ENCODE measurements around the gene DHRS4.
"Not testable (repeated sequence)": the region's sequence is repeated elsewhere in the genome, so short reads cannot be mapped to it uniquely, and the experiment has no call there.

DHRS4 gene

DNA sequence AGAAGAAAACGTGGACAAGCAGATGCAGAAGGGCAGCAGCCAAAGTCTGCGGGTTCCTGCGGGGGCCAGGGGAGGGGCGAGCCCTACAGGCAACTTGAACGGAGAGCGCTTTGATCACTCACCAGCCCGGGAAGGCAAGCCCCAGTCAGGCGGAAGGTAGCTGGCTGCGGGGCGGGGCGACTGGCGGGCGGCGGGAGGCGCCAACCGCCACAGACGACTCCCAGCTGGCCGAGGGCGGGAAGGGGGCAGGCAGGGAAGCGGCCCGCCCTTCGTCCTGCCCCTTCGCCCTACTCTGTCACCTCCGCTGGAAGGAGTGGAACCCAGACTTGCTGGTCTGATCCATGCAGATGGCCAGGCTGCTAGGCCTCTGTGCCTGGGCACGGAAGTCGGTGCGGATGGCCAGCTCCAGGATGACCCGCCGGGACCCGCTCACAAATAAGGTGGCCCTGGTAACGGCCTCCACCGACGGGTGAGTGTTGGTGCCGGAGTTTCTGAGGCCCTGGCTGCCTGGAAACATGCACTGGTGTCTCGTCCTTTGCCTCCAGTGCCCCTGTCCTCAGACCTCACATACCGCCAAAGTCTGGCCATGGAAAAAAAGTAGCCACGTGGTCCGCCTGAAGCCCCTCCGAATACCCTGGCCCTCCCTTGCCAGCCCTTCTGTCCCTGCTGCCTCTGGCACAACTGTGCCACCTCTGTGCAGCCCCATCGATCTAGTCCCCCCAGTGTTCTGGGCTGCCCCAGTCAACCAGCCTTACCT lies 35.2 kb downstream of the DHRS4 start, which contains the start of gene DHRS4L2:
DHRS4L2 (plus strand) TSS at position 323 of the 757 bp plus-strand sequence; CDS start at position 342, 19 bp downstream.
- DNase-seq, result peak; percentile 80

DNA sequence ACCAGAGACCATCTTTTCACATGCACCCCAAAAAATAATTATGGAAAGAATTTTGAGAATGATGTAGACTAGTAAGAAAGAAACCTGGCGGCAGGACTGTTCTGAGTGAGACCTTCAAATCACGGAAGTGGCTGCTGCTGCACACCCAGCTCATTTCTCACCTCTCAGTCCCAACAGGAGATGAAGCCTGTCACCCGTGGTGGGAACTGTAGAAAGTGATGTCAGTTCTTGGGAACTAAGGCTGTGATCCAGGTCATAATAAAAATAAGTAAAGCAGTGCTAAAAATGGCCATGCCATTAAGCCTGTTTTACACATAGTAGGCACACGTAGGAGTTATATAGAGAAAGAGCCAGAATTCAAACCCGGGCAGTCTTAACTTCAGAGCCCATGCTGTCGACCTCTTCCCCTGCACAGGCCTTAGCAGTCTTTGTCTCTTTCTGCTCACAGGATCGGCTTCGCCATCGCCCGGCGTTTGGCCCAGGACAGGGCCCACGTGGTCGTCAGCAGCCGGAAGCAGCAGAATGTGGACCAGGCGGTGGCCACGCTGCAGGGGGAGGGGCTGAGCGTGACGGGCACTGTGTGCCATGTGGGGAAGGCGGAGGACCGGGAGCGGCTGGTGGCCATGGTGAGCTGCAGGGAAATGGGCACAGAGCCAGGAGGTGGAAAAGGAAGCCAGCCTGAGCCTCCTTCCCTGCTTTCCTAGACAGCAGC lies 36.3 kb downstream of the DHRS4 start:
- peak; percentile 15 for DNase-seq

DNA sequence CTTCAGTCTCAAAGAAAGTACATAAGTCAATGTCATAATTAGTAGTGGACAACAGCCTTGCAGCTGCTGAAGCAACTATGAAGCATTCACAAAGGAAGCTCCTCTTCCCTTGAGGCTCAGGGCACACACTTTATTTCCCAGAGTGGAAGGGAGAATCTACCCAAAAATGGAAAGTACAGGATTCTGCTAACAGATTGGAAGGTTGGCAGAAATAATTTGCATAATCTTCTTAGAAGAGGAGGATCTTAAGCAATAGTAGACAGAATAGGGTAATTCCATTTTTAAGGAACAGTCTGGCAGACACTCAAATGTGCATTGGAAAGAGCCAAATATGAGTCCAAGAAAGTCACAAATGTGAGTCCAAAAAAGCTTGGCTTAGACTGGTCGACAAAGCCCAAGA lies 37.4 kb downstream of the DHRS4 start:
- not testable (repeated sequence) for DNase-seq

DNA sequence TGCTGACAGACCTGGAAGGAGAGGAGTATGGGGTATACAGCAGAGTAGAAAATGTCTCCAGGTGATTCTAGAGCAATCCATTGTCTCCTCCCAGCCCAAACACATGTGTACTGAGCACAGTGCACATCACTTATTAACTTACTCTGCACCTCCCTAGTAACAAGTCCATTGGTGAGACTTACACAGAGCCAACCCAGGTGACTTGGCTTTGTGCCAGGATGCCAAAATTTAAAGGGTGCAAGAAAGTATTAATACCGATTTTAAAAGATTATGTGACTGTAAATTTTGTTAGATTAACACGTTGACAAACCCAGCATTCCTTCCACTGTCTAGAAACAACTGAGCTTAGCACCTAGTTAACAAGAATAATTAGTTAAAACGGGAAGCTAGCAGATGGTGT lies 39.5 kb downstream of the DHRS4 start:
- DNase-seq, result not testable (repeated sequence)

DNA sequence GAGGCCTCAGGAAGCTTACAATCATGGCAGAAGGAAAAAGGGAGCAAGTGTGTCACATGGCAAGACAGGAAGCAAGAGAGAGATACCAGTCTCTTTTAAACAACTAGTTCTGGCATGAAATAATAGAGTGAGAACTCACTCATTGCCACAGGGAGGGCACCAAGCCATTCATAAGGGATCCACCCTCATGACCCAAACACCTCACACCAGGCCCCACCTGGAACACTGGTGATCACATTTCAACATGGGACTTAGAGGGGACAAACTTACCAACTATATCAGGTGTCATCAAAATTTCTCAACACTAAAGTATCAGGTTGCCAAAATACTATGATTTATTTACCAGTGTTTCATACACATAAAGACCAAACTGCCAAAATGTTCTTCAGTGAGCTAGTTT lies 42.4 kb downstream of the DHRS4 start:
- DNase-seq, result not testable (repeated sequence)

DNA sequence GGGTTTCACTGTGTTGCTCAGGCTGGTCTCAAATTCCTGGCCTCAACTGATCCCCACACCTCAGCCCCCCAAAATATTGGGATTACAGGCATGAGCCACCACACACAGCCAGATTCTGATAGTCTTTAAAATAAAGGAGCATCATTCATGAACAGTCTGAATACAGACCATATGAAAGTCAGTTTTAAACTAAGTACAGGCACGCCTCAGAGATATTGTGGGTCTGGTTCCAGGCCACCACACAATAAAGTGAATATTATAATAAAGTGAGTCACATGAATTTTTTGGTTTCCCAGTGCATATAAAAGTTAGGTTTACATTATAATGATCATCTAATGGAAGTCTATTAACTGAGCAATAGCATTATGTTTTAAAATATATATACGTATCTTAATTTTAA lies 43.3 kb downstream of the DHRS4 start:
- not testable (repeated sequence) for DNase-seq

DNA sequence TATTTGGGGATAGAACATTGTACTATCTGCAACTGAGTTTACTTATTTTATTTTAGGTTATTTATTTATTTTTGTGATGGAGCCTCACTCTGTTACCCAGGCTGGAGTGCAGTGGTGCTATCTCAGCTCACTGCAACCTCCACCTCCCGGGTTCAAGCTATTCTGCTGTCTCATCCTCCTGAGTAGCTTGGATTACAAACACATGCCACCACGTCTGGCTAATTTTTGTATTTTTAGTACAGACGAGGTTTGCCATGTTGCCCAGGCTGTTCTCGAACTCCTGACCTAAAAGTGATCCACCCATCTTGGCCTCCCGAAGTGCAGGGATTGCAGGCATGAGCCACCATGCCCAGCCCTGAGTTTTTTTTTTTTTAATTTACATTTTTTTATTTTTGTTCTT lies 46.1 kb downstream of the DHRS4 start:
- not testable (repeated sequence) for DNase-seq

DNA sequence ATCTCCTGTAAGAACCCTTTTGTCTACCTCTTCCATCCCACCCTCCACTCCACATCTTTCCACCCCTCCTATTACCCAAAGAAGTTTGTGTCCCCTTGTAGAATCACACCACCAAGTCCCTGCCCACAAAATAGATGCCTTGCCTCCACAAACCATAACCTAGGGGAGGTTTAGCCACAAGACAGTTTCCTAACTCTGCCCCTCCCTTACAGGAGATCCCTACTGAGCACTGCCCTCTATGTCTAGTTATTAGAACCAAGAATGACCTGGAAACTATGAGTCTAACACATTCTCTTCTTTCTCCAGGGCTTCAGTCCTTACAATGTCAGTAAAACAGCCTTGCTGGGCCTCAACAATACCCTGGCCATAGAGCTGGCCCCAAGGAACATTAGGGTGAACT lies 47.5 kb downstream of the DHRS4 start:
- DNase-seq, result not testable (repeated sequence)

DNA sequence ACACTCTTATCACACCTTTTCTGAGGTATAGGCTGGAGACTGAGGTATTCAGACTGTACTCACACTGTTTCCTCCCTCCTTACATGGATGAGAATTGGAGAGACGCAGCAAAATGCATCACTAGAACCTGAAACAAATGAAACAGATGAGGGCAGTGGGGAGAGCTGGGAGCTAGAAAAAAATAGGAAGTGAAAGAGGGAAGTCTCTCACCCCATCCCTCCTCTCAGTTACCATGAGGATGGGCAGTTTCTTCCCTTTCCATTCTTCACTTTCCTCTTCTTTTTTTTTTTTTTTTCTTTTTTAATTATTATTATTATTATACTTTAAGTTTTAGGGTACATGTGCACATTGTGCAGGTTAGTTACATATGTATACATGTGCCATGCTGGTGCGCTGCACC lies 48.1 kb downstream of the DHRS4 start:
- not testable (repeated sequence) for DNase-seq

DNA sequence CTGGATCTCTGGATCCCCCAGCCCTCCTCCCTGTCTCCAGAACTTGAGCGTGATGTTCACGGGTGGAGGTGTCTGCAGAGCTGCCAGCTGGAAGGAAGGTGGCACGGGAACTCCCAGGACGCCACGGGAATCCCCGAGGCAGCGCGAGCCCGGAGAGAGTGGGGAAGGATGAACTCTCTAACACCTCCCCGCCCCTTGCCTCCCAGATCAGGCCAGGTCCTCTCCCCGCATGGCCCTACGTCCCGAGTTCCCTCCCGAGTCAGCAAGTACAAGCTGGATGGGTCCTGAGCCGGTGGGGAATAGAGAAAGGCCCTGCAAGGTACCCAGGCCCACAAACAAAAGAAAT lies 52.9 kb downstream of the DHRS4 start:
- DNase-seq, result not testable (repeated sequence)

DNA sequence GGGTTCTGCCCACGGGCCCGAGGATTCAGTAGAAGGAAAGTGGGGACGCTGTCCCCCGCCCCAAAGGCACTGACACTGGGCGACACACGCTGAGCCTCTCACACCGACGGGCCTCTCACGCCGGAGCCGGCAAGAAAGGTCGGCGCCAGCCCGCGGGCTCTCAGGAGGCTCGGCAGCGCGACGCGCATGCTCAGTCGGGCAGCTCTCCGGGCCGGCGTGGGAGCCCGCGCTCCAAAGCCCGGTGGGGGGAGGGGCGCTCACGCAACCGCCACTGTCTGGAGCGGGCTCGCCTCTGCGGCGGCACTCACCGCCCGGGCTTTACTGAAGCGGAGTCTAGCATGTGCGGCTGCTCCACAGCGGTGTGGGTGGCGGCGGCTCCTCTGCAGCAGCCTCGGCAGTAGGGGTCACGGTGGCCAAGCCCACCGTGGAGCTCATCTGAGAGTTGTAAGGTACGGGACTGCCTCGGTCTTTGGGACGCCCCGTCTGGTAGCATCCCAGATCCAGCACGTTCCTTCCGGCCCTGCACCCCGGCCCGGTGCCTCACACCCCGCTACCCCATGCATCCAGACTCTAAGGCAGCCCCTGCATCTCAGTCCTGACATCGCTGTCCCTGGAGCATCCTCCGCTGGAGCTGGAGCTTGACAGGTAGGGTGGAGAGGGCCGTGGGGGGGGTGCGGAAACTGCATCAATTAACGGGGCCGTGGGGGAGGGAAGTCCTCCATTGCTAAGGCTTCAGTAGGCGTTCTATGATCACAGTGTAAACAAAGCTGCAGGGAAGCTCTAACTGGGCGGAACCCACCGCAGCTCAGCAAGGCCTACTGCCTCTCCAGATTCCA lies 53.5 kb downstream of the DHRS4 start:
- DNase-seq, result not testable (repeated sequence)

DNA sequence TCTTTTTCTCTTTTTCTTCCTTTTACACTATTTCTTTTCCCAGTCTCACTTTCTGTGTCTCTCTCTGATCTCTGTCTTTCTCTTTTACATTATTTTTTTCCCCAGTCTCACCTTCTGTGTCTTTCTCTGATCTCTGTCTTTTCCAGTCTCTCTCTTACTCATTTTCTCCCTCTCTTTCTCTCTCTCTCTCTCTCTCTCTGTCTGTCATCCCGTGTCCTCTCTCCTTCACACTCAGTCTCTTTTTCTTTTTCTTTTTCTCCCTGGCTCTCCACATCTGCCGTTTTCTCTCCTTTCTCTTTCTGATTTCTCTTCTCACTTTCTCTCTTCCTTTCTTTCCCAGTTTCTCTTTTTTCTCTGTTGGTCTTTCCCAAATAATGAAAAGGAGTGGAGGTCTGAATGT lies 57.5 kb downstream of the DHRS4 start:
- no peak for DNase-seq

DNA sequence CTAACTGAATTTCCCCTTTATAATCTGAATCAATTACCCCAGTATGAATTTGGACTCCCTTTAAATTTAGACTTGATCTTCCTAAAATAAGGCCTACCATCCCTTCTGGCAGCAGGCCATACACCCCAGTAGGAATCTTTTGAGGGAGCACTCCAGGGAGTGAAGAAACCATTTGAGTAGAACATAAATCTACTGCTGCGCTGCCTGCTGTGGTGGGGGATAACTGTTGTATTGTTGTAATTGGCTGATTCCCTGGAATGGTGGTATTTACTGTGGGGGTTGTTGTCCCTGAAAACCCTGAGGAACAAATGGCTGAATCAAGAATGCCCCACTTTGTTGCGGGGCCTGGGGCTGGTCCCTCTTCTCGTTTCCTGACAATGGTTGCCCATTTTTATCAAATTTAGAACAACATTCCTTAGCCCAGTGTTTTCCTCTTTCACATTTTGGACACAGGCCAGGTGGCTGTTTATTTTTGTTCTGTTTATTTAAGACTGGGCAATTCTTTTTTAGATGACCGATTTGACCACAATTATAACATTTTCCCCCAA lies 59.2 kb downstream of the DHRS4 start:
- not testable (repeated sequence) for DNase-seq

DNA sequence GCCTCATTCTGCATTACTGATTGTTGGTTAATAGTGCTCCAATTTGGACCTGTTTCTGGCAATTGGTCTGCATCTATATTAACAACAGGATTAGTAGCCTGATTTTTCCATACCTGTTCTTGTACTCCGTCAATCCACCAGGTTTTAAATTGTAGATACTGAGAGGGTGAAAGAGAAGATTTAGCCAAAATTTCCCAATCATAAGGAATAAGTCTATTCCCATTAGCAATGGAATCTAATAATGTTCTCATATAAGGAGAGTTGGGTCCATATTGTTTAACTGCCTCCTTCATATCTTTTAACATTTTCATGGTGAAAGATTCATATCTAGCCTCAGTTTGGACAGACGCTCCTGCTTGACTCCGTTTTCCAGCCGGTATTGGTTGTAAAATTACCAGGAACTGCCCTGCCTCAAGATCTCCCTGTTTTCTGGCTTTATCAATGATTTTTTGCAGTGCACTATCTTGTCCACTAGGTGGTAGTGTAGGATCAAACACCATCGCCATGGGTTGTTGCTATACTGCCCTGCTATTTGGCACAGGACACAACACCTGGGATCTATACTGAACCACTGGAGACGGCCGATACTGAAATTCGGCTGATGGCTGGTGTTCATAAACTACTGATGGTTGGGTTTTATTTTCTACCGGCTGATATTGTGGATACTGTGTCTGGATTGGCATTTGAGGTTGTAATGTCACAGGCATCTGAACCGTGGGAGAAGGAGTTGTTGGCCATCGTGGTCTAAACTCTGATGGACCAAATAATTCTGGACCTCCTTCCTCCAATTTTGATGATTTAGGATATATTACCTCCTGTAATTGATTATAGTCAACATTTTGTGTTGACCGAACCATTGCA lies 60.3 kb downstream of the DHRS4 start:
- peak; percentile 88 for DNase-seq

DNA sequence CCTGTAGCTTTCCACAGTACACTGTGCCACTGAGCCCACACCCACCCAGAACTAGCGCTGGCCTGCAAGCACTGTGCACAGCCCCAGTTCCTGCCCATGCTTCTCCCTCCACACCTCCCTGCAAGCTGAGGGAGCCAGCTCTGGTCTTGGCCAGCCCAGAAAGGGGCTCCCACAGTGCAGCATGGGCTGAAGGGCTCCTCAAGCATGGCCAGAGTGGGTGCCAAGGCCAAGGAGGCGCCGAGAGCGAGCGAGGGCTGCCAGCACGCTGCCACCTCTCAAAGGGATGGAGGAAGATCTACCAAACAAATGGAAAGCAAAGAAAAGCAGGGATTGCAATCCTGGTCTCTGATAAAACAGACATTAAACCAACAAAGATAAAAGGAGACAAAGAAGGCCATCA lies 62.2 kb downstream of the DHRS4 start:
- not testable (repeated sequence) for DNase-seq
